SU-DHL-6 (cell line): ENCODE data around the gene DICER1.

ENCODE experiments used
- H2AFZ ChIP-seq: fragments of 200-600 bp; sonication (generic); 2 replicates; pipeline ENCODE4 v1.6.1; 2014; ENCODE audit warnings: low read depth, mild to moderate bottlenecking, moderate library complexity, mixed read lengths, antibody characterized with exemption, low read length; ENCODE audit not compliant: severe bottlenecking
- H3F3A ChIP-seq: fragments of 200-600 bp; shearing (Covaris generic); 2 replicates; pipeline ENCODE4 v1.6.0; 2016; ENCODE audit warnings: antibody characterized with exemption, mild to moderate bottlenecking; ENCODE audit not compliant: insufficient read depth
- H3K27ac ChIP-seq: fragments of 200-600 bp; sonication (generic); 2 replicates; pipeline ENCODE4 v1.5.1; 2016; ENCODE audit warnings: low read depth, mild to moderate bottlenecking, low read length, moderate library complexity, mixed read lengths
- H3K27me3 ChIP-seq: fragments of 200-600 bp; sonication (generic), shearing (Covaris generic); 2 replicates; pipeline ENCODE4 v1.6.0; 2014; ENCODE audit warnings: mild to moderate bottlenecking, low read length
- H3K36me3 ChIP-seq: fragments of 200-600 bp; sonication (generic); 2 replicates; pipeline ENCODE4 v1.6.1; 2014; ENCODE audit warnings: mild to moderate bottlenecking, low read length, mixed read lengths
- H3K4me2 ChIP-seq: fragments of 300-600, 200-600 bp; shearing (Covaris generic), sonication (generic); 2 replicates; pipeline ENCODE4 v1.6.0; 2014; ENCODE audit warnings: low read length, low read depth, mild to moderate bottlenecking; ENCODE audit not compliant: poor library complexity, severe bottlenecking
- H3K4me3 ChIP-seq: fragments of 200-600 bp; sonication (generic); 2 replicates; pipeline ENCODE4 v1.5.1; 2014; ENCODE audit warnings: antibody characterized with exemption, low read length, mild to moderate bottlenecking, mixed read lengths; ENCODE audit not compliant: insufficient read depth, poor library complexity, severe bottlenecking
- H3K79me2 ChIP-seq: fragments of 200-600 bp; sonication (generic); 2 replicates; pipeline ENCODE4 v1.6.1; 2014; ENCODE audit warnings: mild to moderate bottlenecking, low read length, moderate library complexity; ENCODE audit not compliant: insufficient read depth
- H3K9ac ChIP-seq: fragments of 200-600 bp; sonication (generic); 2 replicates; pipeline ENCODE4 v1.7.0; 2014; ENCODE audit warnings: mild to moderate bottlenecking, low read length
- H3K9me2 ChIP-seq: fragments of 200-600 bp; sonication (generic); replicated peaks from 2 replicates; pipeline ENCODE4 v1.6.1; 2014; ENCODE audit warnings: low read length; ENCODE audit not compliant: insufficient read depth
- H3K9me3 ChIP-seq: fragments of 200-600 bp; sonication (generic); 2 replicates; pipeline ENCODE4 v1.6.1; 2014; ENCODE audit warnings: low read length, mixed read lengths; ENCODE audit not compliant: insufficient read depth
- H4K20me1 ChIP-seq: fragments of 200-600 bp; sonication (generic); 2 replicates; pipeline ENCODE4 v1.6.1; 2014; ENCODE audit warnings: low read depth, mild to moderate bottlenecking, antibody characterized with exemption, low read length, moderate library complexity, mixed read lengths
- EZH2phosphoT487 ChIP-seq: fragments of 200-600 bp; sonication (generic), shearing (Covaris generic); conservative IDR thresholded peaks from 2 replicates; pipeline ENCODE4 v1.6.1; 2018; ENCODE audit warnings: mild to moderate bottlenecking, antibody characterized with exemption, low read length, moderate library complexity, mixed read lengths
- TF ChIP-seq, protein P1 (sequence below): fragments of 200-600 bp; sonication (generic); IDR thresholded peaks from one replicate; pipeline ENCODE4 v1.5.1; 2017; ENCODE audit warnings: antibody characterized with exemption, mild to moderate bottlenecking, low read length, moderate library complexity; ENCODE audit not compliant: insufficient read depth, poor library complexity, severe bottlenecking

DICER1 gene

DNA sequence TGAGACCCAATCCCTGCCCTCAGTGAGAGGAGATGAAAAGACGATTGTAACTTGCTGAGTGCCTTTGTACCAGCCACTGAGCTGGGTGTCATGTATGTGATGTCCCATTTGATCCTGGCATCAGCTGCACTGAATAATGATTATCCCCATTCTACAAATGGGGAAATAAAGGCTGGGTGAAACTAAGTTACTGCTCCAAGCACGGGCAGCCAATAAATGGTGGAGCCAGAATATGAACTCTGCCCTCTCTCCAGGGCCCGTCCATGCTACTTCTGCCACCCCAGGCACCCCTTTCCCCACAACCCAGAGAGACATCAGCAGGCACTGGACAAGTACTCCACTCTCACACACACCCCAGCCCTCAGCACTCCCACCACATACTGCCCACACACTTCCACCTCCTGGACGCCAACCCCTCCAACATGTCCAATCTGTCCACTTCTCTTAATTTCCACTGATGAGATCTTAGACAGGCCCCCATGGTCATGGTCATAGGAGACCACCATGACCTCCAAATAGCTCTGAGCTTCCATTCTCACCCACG lies 115.8 kb downstream of the DICER1 start:
- TF ChIP-seq, protein P1, sequence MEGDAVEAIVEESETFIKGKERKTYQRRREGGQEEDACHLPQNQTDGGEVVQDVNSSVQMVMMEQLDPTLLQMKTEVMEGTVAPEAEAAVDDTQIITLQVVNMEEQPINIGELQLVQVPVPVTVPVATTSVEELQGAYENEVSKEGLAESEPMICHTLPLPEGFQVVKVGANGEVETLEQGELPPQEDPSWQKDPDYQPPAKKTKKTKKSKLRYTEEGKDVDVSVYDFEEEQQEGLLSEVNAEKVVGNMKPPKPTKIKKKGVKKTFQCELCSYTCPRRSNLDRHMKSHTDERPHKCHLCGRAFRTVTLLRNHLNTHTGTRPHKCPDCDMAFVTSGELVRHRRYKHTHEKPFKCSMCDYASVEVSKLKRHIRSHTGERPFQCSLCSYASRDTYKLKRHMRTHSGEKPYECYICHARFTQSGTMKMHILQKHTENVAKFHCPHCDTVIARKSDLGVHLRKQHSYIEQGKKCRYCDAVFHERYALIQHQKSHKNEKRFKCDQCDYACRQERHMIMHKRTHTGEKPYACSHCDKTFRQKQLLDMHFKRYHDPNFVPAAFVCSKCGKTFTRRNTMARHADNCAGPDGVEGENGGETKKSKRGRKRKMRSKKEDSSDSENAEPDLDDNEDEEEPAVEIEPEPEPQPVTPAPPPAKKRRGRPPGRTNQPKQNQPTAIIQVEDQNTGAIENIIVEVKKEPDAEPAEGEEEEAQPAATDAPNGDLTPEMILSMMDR, result no peak
- TF ChIP-seq EZH2phosphoT487, result no peak
- no peak overlapping the region for H3K9ac ChIP-seq

GRCh38 chr14:95040708-95041476 lies 116.4 kb downstream of the DICER1 start:
- Histone ChIP-seq H3F3A (no peaks in the 10 kb centered on the region), H3K9me3 (no peaks in the 10 kb centered on the region), H3K27me3 (no peaks in the 10 kb centered on the region), H3K4me3 (no peak overlapping the region), H3K36me3 (no peaks in the 10 kb centered on the region), H3K4me2 (no peak overlapping the region), H3K9ac (no peak overlapping the region), H3K27ac (no peak overlapping the region), H3K79me2 (no peaks in the 10 kb centered on the region), H2AFZ (no peak overlapping the region), H4K20me1 (no peaks in the 10 kb centered on the region), H3K9me2 (no peaks in the 10 kb centered on the region)
- TF ChIP-seq, protein P1, result no peak
- no peak for TF ChIP-seq EZH2phosphoT487

More for the DNA sequence above, 115.8 kb downstream of the DICER1 start:
- Histone ChIP-seq H3K9me3 (no peaks in the 10 kb centered on the region), H3K4me3 (no peak overlapping the region), H3K27ac (no peak overlapping the region), H3K4me2 (no peak overlapping the region), H3K36me3 (no peaks in the 10 kb centered on the region), H3K9me2 (no peaks in the 10 kb centered on the region), H4K20me1 (no peaks in the 10 kb centered on the region), H3K27me3 (no peaks in the 10 kb centered on the region), H3K79me2 (no peaks in the 10 kb centered on the region), H2AFZ (no peak overlapping the region), H3F3A (no peaks in the 10 kb centered on the region)

DNA sequence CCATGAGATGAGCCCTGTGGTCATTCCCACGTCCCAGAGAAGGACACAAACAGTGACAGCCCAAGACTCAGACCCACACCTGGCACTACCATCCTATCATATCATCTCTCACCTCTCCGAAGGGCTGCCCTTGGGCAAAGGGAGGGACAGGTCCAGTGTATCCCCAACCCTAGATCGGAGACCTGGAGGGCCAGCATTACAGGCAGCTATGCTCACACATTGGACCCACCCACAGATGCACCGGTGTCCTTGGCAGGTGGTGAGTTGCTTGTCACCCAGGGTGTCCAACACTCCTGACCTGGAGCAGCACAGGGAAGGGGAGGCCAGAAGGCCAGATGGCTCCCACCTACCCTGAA lies 117.4 kb downstream of the DICER1 start:
- H3K9me3 ChIP-seq, result no peaks in the 10 kb centered on the region
- H3K36me3 ChIP-seq, result no peaks in the 10 kb centered on the region
- H3K4me3 ChIP-seq, result no peak overlapping the region
- H3K4me2 ChIP-seq, result no peak overlapping the region
- H3K79me2 ChIP-seq, result no peaks in the 10 kb centered on the region
- no peak overlapping the region for H3K27ac ChIP-seq
- H3K27me3 ChIP-seq, result no peaks in the 10 kb centered on the region
- no peak for TF ChIP-seq EZH2phosphoT487
- TF ChIP-seq, protein P1, result no peak
- H3K9me2 ChIP-seq, result no peaks in the 10 kb centered on the region
- H3K9ac ChIP-seq, result no peak overlapping the region
- no peak overlapping the region for H2AFZ ChIP-seq
- no peaks in the 10 kb centered on the region for H3F3A ChIP-seq
- no peaks in the 10 kb centered on the region for H4K20me1 ChIP-seq
